ENCODE data around the gene CRP.
"Not testable (repeated sequence)": the region's sequence is repeated elsewhere in the genome, so short reads cannot be mapped to it uniquely, and the experiment has no call there.

CRP gene

GRCh38 chr1:159699246-159699645, 15.1 kb downstream of the CRP start:
- DNase-seq: no peak

- no peak for DNase-seq
Measured at GRCh38 chr1:159687511-159687910, 26.9 kb downstream of the CRP start.

GRCh38 chr1:159686599-159687299, 27.6 kb downstream of the CRP start:
- no peak for DNase-seq

- no peak for DNase-seq
Measured at GRCh38 chr1:159678939-159679338, 35.5 kb downstream of the CRP start.

- DNase-seq: no peak
Measured at GRCh38 chr1:159675046-159675445, 39.3 kb downstream of the CRP start.

GRCh38 chr1:159672390-159672789, 42.0 kb downstream of the CRP start:
- not testable (repeated sequence) for DNase-seq

- DNase-seq: no peak
Measured at GRCh38 chr1:159669338-159669737, 45.1 kb downstream of the CRP start.

- no peak for DNase-seq
Measured at GRCh38 chr1:159668739-159669138, 45.6 kb downstream of the CRP start.

- DNase-seq: no peak
Measured at GRCh38 chr1:159664247-159664646, 50.1 kb downstream of the CRP start.

GRCh38 chr1:159663552-159663951, 50.8 kb downstream of the CRP start:
- DNase-seq: no peak

Data from stimulated activated CD4-positive, alpha-beta T cell treated with anti-CD3 and anti-CD28 coated beads, Interleukin-15, amount 100 ng/mL, for 24 hours (primary cell).